ENCODE measurements around the gene PDIA2.

Gene PDIA2

DNA sequence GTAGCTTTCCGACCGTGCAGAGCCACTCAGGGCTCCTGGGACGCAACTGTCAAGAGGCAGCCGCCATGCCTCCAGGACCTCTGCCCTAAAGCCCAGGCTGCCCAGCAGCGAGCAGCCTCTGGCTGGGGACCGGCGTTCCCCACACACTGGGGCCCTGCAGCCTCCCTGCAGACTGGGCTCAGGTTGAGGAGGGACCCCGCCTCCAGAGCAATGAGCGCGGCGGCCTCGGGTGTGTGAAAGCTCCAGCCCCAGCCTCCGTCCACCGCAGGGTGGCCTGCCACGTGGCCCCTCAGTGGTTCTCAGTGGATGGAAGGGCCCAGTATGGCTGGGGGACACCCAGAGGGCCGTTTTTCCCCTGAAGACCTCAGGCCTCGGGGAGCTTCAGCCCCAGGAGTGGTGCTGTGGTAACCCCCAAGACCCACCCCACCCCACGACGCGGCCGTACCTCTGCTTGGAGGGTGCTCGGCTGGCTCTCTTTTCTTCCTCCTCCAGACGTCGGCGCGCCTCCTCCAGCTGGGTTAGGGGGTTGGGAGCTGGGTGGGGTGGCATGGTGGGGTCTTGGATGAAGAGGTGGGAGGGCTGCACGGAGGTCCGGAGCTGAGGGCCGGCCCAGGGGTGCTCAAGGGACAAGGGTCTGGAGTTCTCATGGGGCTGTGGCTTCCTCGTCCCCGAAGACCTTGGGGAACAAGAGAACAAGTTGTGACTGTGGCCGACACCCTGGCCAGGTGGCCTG, 10.2 kb downstream of the PDIA2 start:
- H3K27me3 Mint-ChIP-seq, result no peaks in the 10 kb centered on the region
- no peak overlapping the region for H3K27ac Mint-ChIP-seq
- no peaks in the 10 kb centered on the region for H3K36me3 Mint-ChIP-seq
- no peaks in the 10 kb centered on the region for H3K9me3 Mint-ChIP-seq (ENCODE audit: low read depth)
- no peaks in the 10 kb centered on the region for H3K4me1 Mint-ChIP-seq (ENCODE audit: low read depth)
- H3K4me3 Mint-ChIP-seq, result no peak overlapping the region

DNA sequence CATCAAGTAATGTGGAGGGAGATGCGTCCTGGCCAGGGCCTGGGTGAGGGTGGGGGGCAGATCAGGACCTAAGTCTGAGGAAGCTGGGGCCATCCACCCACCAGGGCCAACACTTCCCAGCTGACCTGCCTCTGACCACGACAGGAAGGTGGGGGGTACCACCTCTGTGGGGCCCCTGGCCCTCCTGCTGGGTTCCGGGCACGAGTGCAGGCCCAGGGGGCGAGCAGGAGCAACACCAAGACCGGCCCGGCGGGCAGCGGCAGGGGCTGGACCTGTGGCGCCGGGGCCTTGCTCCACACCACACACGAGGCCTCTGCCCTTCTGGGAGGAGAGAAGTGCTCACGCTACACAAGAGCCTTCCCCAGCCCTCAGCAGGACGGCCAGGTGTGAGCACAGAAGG, 13.3 kb downstream of the PDIA2 start:
- H3K4me3 Mint-ChIP-seq, result no peak overlapping the region

DNA sequence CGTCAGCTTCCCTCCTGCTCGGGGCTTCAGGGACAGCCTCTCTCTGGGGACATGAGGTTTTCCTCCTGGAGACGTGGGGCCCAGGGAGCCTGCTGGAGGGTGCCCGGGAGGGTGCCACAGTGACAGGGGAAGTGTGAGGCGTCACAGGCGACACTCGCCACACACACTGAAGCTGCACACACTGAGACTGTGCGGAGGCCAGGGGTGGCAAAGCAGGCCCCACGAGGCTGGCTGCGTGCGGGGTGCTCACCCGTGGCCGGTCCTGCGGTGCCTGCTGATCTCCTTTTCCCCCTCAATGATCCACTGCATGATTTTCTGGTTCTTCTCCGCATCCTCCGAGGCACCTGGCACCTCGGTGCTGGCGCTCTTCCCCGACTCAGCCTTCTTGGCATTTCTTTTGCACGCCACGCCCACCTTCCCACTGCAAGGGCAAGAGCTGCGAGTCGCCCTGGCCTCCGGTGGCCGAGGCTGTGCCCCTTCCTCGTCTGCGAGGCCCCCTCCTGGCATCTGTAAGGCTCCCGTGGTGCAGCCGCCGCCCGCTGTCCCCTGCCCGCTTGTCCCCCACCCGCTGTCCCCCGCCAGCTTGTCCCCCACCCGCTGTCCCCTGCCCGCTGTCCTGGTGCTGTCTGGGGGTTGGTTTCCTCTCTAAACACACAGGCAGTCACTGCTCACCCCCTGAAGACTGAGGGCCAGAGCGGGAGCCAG, 14.0 kb downstream of the PDIA2 start:
- Mint-ChIP-seq H3K27me3 (no peaks in the 10 kb centered on the region), H3K36me3 (no peaks in the 10 kb centered on the region), H3K27ac (no peak overlapping the region), H3K9me3 (ENCODE audit: low read depth) (no peaks in the 10 kb centered on the region), H3K4me1 (ENCODE audit: low read depth) (no peaks in the 10 kb centered on the region), H3K4me3 (no peak overlapping the region)

More for the DNA sequence above, 13.3 kb downstream of the PDIA2 start:
- Mint-ChIP-seq H3K27me3 (no peaks in the 10 kb centered on the region), H3K9me3 (ENCODE audit: low read depth) (no peaks in the 10 kb centered on the region), H3K36me3 (no peaks in the 10 kb centered on the region), H3K4me1 (ENCODE audit: low read depth) (no peaks in the 10 kb centered on the region), H3K27ac (no peak overlapping the region)

DNA sequence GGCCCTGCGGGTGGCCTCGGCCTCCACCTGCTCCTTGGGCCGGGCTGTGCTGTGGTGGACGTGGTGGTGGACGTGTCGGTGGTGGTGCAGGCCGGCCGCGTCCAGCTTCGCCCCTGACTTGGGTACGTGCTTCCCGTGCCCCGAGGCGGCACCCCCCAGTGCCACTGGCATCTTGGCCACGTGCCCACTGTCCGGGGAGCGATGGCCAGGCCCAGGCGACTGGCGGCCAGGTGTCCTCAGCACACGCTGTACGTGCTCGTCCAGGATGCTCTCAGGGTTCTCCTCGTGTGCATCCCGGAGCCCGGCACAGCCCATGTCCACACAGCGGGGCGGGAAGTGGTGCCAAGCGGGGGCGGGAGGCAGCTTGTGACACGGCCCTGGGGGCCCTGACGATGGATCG, 14.9 kb downstream of the PDIA2 start:
- H3K36me3 Mint-ChIP-seq, result no peaks in the 10 kb centered on the region
- no peak overlapping the region for H3K27ac Mint-ChIP-seq

DNA sequence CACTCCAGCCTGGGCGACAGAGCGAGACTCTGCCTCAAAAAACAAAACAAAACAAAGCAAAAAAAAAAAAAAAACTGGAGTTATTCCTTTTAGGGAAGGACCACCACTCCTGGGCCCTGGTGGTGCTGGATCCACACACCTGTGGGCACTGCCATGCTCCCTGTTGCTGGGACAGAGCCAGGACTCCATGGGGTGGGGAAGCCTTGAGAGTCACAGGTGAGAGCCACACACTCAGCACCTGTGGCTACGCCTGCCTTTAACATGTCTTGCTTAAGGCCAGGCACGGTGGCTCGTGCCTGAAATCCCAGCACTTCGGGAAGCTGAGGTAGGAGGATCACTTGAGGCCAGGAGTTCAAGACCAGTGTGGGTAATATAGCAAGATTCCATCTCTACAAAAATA, 18.3 kb downstream of the PDIA2 start:
- Mint-ChIP-seq H3K9me3 (ENCODE audit: low read depth) (no peaks in the 10 kb centered on the region), H3K4me1 (ENCODE audit: low read depth) (peaks cover 2% of the 10 kb centered on the region), H3K27ac (no peak overlapping the region), H3K27me3 (no peaks in the 10 kb centered on the region), H3K36me3 (no peaks in the 10 kb centered on the region), H3K4me3 (no peak overlapping the region)

More for the DNA sequence above, 14.9 kb downstream of the PDIA2 start:
- no peaks in the 10 kb centered on the region for H3K4me1 Mint-ChIP-seq (ENCODE audit: low read depth)
- H3K27me3 Mint-ChIP-seq, result no peaks in the 10 kb centered on the region
- H3K9me3 Mint-ChIP-seq (ENCODE audit: low read depth), result no peaks in the 10 kb centered on the region
- H3K4me3 Mint-ChIP-seq, result no peak overlapping the region

DNA sequence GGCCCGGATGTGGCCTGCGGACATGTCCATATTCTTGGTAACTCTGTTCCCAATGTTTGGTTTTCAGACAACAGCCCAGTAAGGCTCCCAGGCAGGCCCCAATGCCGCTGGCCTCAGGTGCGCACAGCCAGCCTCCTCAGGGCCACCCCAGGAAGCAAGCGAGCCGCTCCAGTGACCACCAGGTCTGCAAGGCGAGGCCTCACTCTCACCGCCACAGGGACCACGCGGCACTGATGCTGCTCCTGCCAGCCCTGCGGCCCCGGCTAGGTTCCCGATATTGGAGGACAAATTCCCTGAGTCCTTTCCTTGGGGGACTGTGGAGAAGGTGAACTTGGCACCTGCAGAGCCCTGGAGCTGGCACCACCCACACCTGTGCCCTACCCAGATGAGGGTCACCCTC, 19.0 kb downstream of the PDIA2 start:
- Mint-ChIP-seq H3K4me3 (no peak overlapping the region), H3K27ac (no peak overlapping the region), H3K9me3 (ENCODE audit: low read depth) (no peaks in the 10 kb centered on the region), H3K36me3 (no peaks in the 10 kb centered on the region), H3K27me3 (no peaks in the 10 kb centered on the region), H3K4me1 (ENCODE audit: low read depth) (peaks cover 2% of the 10 kb centered on the region)

DNA sequence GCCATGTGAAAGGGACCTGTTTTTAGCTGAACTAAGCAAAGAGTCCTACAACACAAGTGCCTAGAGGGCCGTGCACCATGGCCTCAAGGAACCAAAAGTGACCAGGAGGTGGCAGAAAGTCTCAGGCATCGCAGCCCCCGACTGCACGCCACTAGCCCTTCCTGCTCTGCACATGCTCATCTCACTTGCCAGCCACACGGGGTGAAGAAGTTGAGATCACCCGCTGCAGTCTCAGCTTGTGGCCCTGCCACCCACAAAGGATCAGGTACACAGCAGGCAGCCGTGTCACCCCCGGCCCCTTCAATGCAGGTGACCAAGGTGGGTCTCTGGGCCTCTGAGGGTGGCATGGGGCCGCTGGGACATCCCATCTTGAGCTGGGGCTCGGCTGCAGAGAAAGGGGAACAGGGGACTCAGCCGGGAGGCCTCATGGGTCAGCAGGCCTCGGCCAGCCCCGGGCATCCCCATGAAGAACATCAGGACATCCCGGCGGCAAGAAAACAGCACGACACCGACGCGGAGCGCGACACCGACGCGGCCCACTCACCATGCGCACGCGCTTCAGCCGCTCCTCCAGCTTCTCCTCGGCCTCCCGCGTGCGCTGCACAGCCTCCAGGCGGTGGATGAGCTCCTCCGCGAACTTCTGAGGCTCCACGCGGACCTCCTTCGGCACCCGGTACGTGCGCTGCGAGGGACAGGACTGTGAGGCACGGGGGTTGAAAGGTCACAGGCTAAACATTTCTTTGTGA, 21.0 kb downstream of the PDIA2 start:
- Mint-ChIP-seq H3K36me3 (no peaks in the 10 kb centered on the region), H3K4me3 (no peak overlapping the region), H3K27ac (no peak overlapping the region), H3K9me3 (ENCODE audit: low read depth) (no peaks in the 10 kb centered on the region), H3K27me3 (no peaks in the 10 kb centered on the region), H3K4me1 (ENCODE audit: low read depth) (peaks cover 4% of the 10 kb centered on the region)

DNA sequence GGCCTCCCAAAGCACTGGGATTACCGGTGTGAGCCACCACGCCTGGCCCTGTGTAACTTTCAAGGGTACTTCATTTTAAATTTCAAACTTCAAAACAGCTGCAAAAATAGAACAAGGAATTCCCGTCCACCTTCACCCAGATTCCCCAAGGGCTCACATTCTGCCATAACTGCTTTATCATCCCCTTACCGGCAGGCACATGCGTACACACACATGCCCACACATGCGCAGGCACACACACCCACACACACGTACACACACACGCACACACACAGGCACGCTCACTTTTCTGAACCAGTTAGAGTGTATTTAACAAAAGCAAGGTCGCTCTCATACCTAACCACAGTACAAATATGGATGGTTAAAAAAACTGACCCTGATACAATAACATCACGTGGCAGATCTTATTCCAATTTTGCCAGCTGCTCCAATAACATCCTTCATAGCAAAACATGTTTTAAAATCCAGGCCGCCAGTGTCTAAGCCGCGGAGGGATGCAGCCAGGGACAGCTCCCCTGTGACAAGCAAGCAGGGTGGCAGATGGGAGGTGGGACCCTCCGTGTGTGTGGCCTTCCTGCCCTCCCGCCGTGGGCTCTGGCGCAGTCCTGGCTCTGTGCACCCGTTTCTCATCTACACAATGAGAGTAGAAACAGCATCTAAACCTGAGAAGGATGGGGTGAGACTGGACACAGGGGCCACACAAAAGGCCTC, 23.1 kb downstream of the PDIA2 start:
- H3K36me3 Mint-ChIP-seq, result no peaks in the 10 kb centered on the region

DNA sequence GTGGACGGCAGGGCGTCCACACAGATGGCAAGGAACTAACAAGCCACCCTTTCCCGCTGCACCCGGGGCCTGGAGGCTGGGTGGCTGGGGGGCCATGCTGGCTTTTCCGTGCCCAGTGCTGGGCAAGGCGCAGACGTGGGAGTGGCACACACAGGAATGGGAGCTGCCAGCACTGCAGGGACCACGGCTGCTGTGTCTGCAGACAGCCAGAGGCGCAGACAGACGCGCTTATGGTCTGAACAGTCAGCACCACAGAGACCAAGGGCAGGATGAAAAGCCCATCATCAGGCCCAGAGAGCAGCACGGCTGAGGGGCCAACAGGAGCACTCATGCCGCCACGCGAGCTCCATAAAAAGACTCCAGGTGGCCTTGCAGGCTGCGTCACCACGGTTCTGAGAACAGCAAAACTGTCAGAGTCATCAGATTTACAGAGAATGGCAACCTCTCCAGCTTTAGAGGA, 24.0 kb downstream of the PDIA2 start:
- H3K4me1 Mint-ChIP-seq (ENCODE audit: low read depth), result peaks cover 13% of the 10 kb centered on the region
- no peaks in the 10 kb centered on the region for H3K27me3 Mint-ChIP-seq
- no peaks in the 10 kb centered on the region for H3K9me3 Mint-ChIP-seq (ENCODE audit: low read depth)
- no peaks in the 10 kb centered on the region for H3K36me3 Mint-ChIP-seq
- H3K4me3 Mint-ChIP-seq, result no peak overlapping the region
- H3K27ac Mint-ChIP-seq, result no peak overlapping the region

More for the DNA sequence above, 23.1 kb downstream of the PDIA2 start:
- no peak overlapping the region for H3K27ac Mint-ChIP-seq
- H3K27me3 Mint-ChIP-seq, result no peaks in the 10 kb centered on the region
- H3K4me3 Mint-ChIP-seq, result no peak overlapping the region
- no peaks in the 10 kb centered on the region for H3K9me3 Mint-ChIP-seq (ENCODE audit: low read depth)
- H3K4me1 Mint-ChIP-seq (ENCODE audit: low read depth), result peaks cover 13% of the 10 kb centered on the region

DNA sequence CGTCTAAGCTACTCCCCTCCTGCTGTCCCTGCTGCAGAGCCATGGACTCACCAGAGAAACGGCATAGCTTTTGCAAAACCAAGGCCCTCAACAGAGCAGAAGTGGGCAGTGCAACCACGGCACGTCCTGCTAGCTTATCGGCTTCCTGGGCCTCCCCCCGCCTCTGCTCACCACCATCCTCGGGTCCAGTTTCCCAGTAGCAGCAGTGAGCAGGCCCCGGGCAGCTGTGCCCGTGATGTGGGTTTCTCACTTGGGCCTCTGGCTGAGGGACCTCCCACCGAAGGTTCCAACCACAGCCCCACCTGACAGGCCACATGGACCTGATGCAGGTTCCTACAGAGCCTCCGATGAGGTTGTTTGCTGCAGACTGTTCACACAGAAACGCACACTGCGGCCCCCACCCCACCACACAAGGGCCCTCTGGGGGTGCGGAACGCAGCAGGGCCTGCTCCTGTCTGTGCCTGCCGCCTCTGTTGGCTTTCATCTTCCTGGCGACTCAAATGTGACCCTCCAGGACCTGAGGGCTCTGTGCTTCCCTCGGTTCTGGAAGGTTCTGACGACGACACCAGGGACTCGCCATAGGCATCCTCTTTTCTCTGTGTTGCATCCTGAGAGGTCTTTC, 24.8 kb downstream of the PDIA2 start:
- no peak overlapping the region for H3K4me3 Mint-ChIP-seq
- peaks cover 15% of the 10 kb centered on the region for H3K4me1 Mint-ChIP-seq (ENCODE audit: low read depth)
- H3K9me3 Mint-ChIP-seq (ENCODE audit: low read depth), result no peaks in the 10 kb centered on the region

DNA sequence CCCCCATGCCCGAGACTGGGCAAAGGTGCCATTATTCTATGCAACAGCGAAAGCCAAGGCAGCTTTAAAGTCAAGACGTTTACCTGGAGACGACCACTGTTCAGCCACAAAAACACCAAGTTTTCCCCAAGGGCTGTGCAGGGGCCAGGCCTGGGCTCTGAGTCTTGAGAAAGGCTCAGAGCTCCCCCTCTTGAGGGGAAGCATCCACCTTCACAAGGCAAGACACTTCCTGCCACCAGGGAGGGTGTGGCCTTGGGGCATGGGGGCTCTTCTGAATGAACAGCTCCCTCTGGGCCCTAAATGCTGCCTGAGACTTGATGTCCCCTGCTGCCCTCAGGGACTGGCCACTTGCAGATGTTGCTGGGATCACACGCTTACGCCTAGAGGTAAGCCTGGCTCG, 26.5 kb downstream of the PDIA2 start:
- H3K27ac Mint-ChIP-seq, result no peak overlapping the region

More for the DNA sequence above, 24.8 kb downstream of the PDIA2 start:
- no peaks in the 10 kb centered on the region for H3K36me3 Mint-ChIP-seq
- H3K27me3 Mint-ChIP-seq, result no peaks in the 10 kb centered on the region
- H3K27ac Mint-ChIP-seq, result no peak overlapping the region

DNA sequence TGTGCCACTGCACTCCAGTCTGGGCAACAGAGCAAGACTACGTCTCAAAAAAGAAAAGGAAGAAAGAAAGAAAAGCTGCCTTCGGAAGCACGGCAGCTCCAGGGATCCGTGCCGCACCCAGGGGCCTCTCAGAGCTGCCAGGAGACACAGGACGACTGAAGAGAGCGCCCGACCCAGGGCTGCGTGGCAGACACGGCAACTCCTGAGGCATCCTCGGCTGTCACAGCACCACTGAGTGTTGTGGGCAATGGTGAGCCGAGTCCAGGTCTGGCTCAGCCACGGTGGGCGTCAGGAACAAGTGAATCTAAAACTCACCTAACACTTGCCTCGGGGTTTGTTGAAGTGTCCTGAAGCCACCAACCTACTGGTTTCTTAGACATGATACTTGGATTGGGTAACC, 28.8 kb downstream of the PDIA2 start:
- H3K27ac Mint-ChIP-seq, result no peak overlapping the region
- no peaks in the 10 kb centered on the region for H3K27me3 Mint-ChIP-seq
- no peaks in the 10 kb centered on the region for H3K36me3 Mint-ChIP-seq
- no peaks in the 10 kb centered on the region for H3K9me3 Mint-ChIP-seq (ENCODE audit: low read depth)
- peaks cover 21% of the 10 kb centered on the region for H3K4me1 Mint-ChIP-seq (ENCODE audit: low read depth)
- H3K4me3 Mint-ChIP-seq, result no peak overlapping the region

More for the DNA sequence above, 26.5 kb downstream of the PDIA2 start:
- Mint-ChIP-seq H3K4me3 (no peak overlapping the region), H3K4me1 (ENCODE audit: low read depth) (peaks cover 15% of the 10 kb centered on the region), H3K36me3 (no peaks in the 10 kb centered on the region), H3K27me3 (no peaks in the 10 kb centered on the region), H3K9me3 (ENCODE audit: low read depth) (no peaks in the 10 kb centered on the region)

DNA sequence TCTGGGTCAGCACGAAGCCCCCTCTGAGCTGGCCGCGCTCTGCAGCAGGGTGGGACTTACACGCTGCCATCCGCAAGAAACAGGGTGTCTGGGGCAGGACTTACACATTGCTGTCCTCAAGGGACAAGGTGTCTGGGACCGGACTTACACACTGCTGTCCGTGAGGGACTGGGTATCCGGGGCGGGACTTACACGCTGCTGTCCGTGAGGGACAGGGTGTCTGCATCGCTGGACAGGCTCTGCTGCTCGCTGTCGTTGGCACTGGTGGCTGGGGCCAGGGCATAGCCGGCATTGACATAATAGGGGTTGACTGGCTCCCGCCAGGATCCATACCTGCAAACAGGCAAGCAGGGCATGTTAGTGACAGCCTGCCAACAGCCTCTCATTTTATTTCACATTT, 31.4 kb downstream of the PDIA2 start:
- no peaks in the 10 kb centered on the region for H3K27me3 Mint-ChIP-seq
- no peaks in the 10 kb centered on the region for H3K36me3 Mint-ChIP-seq
- H3K4me1 Mint-ChIP-seq (ENCODE audit: low read depth), result peaks cover 34% of the 10 kb centered on the region
- no peaks in the 10 kb centered on the region for H3K9me3 Mint-ChIP-seq (ENCODE audit: low read depth)
- no peak overlapping the region for H3K27ac Mint-ChIP-seq
- H3K4me3 Mint-ChIP-seq, result no peak overlapping the region

DNA sequence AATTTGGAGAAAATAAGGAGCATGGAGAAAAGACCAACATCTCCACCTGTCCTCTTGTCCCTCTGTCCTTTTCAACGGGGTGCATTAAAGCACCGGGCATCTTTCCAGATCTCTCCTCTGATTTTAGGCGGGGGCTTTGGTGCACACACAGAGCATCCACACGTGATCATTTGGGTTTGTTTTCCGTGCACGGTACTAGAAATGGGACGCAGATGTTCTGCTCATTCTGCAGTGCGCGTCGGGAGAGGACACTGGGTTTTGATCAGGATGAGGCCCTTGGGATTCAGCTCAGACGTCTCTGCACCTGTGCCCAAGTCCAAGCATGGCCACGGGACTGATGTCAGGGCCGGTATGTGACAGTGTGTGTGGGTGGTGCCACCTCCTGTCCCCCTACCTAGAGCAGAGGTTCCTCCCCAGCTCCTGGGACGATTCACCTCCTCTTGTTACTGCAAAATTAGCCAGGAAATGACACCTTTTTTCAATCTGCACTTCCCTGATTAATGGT, 31.9 kb downstream of the PDIA2 start:
- no peak overlapping the region for H3K4me3 Mint-ChIP-seq
- H3K27me3 Mint-ChIP-seq, result no peaks in the 10 kb centered on the region
- H3K4me1 Mint-ChIP-seq (ENCODE audit: low read depth), result peaks cover 34% of the 10 kb centered on the region
- no peak overlapping the region for H3K27ac Mint-ChIP-seq
- H3K9me3 Mint-ChIP-seq (ENCODE audit: low read depth), result no peaks in the 10 kb centered on the region
- H3K36me3 Mint-ChIP-seq, result no peaks in the 10 kb centered on the region

All from activated naive CD8-positive, alpha-beta T cell (primary cell).